Calu3 (cell line): ENCODE measurements around the gene DCLK1. TPM values are rescaled to one million over a fixed set of nuclear protein-coding genes. Genes with fewer than 3 reads are reported as not detected.

Experiments
- BruUV-seq: library from RNA; stranded (reverse); fragments of 400-500 nt; replicated peaks from 2 replicates; lab custom pipeline; 2021; lab: Mats Ljungman, UMichigan
- CTCF ChIA-PET: fragments of 300-600 bp; sonication (Branson Sonifier 250); formaldehyde crosslinking; loops from one replicate; lab custom pipeline; 2022; ENCODE audit warnings: antibody characterized with exemption; lab: Charles Lee
- DNase-seq: peaks from one replicate; pipeline ENCODE4 v3.0.0; 2022
- H3K27ac Mint-ChIP-seq: one replicate; pipeline ENCODE4 v1.8.0; 2022; ENCODE audit warnings: mixed read lengths; ENCODE audit not compliant: unreplicated experiment
- H3K27me3 Mint-ChIP-seq: one replicate; pipeline ENCODE4 v1.8.0; 2022; ENCODE audit warnings: mixed read lengths; ENCODE audit not compliant: unreplicated experiment
- H3K36me3 Mint-ChIP-seq: one replicate; pipeline ENCODE4 v1.8.0; 2022; ENCODE audit warnings: mild to moderate bottlenecking, moderate library complexity, mixed read lengths; ENCODE audit not compliant: insufficient read depth, unreplicated experiment
- H3K4me1 Mint-ChIP-seq: one replicate; pipeline ENCODE4 v1.8.0; 2022; ENCODE audit warnings: mild to moderate bottlenecking, low read depth, mixed read lengths; ENCODE audit not compliant: unreplicated experiment
- H3K4me3 Mint-ChIP-seq: one replicate; pipeline ENCODE4 v1.8.0; 2022; ENCODE audit warnings: mild to moderate bottlenecking, low read depth, moderate library complexity, mixed read lengths; ENCODE audit not compliant: unreplicated experiment
- H3K9me3 Mint-ChIP-seq: one replicate; pipeline ENCODE4 v1.8.0; 2022; ENCODE audit warnings: low read depth, mixed read lengths; ENCODE audit not compliant: unreplicated experiment
- CTCF ChIP-seq: fragments of 200-600 bp; IDR thresholded peaks from one replicate; pipeline ENCODE4 v1.8.0; 2022; ENCODE audit warnings: antibody characterized with exemption; ENCODE audit not compliant: unreplicated experiment
- intact Hi-C: fragments of 100-400 bp; cut with micrococcal nuclease; formaldehyde crosslinking; loops from one replicate; pipeline ENCODE4 v1.10.0; 2022; ENCODE audit not compliant: unreplicated experiment
- total RNA-seq: library from RNA; stranded (reverse); gene quantifications from 2 replicates; pipeline ENCODE4 v1.2.3, GENCODE V29; 2022

Gene DCLK1
- total RNA-seq, 1 experiment from 2014 or later, result not detected

GRCh38 chr13:35732565-35732964 lies 398.6 kb downstream of the DCLK1 start:
- H3K9me3 Mint-ChIP-seq, result no peaks in the 10 kb centered on the region
- no peak for DNase-seq
- H3K27me3 Mint-ChIP-seq, result no peaks in the 10 kb centered on the region
- intact Hi-C loops, result no loop called here
- no peaks in the 10 kb centered on the region for H3K36me3 Mint-ChIP-seq
- H3K27ac Mint-ChIP-seq, result no peak overlapping the region
- H3K4me1 Mint-ChIP-seq, result no peaks in the 10 kb centered on the region
- TF ChIP-seq CTCF, result no peak
- H3K4me3 Mint-ChIP-seq, result no peak overlapping the region
- CTCF ChIA-PET, result interaction anchor here (0.7 to 1.2 kb wide), 2 partner anchors 10 to 475 kb away, joined by 3 read pairs; no protein-coding TSS in a partner anchor
- no TSS peak for BruUV-seq

- no peaks in the 10 kb centered on the region for H3K27me3 Mint-ChIP-seq
- no peak for DNase-seq
- H3K36me3 Mint-ChIP-seq, result no peaks in the 10 kb centered on the region
- no peaks in the 10 kb centered on the region for H3K9me3 Mint-ChIP-seq
- H3K27ac Mint-ChIP-seq, result no peak overlapping the region
- TF ChIP-seq CTCF, result no peak
- no peaks in the 10 kb centered on the region for H3K4me1 Mint-ChIP-seq
- H3K4me3 Mint-ChIP-seq, result no peak overlapping the region
- BruUV-seq, result no TSS peak
- intact Hi-C loops, result no loop called here
- CTCF ChIA-PET, result no interaction called here
Measured at GRCh38 chr13:35731471-35731870, 399.7 kb downstream of the DCLK1 start.

GRCh38 chr13:35729926-35730627 lies 401.1 kb downstream of the DCLK1 start:
- no peaks in the 10 kb centered on the region for H3K9me3 Mint-ChIP-seq
- peaks cover 12% of the 10 kb centered on the region for H3K27me3 Mint-ChIP-seq
- BruUV-seq, result no TSS peak
- no peak overlapping the region for H3K27ac Mint-ChIP-seq
- H3K36me3 Mint-ChIP-seq, result no peaks in the 10 kb centered on the region
- no peaks in the 10 kb centered on the region for H3K4me1 Mint-ChIP-seq
- intact Hi-C loops, result no loop called here
- TF ChIP-seq CTCF, result no peak
- DNase-seq, result no peak
- H3K4me3 Mint-ChIP-seq, result no peak overlapping the region
- CTCF ChIA-PET, result no interaction called here

GRCh38 chr13:35727881-35728280 lies 403.3 kb downstream of the DCLK1 start:
- no peaks in the 10 kb centered on the region for H3K4me1 Mint-ChIP-seq
- H3K9me3 Mint-ChIP-seq, result no peaks in the 10 kb centered on the region
- no peak for DNase-seq
- H3K27ac Mint-ChIP-seq, result no peak overlapping the region
- H3K4me3 Mint-ChIP-seq, result no peak overlapping the region
- BruUV-seq, result no TSS peak
- peaks cover 33% of the 10 kb centered on the region for H3K27me3 Mint-ChIP-seq
- no peak for TF ChIP-seq CTCF
- H3K36me3 Mint-ChIP-seq, result no peaks in the 10 kb centered on the region
- CTCF ChIA-PET, result interaction anchor here (0.6 kb wide), 1 partner anchor 261 kb away, joined by 3 read pairs; no protein-coding TSS in a partner anchor
- intact Hi-C loops, result no loop called here
